Right lung (tissue), 5 donors: ENCODE results near the gene STRC. TPM values are rescaled to one million over a fixed set of nuclear protein-coding genes. Genes with fewer than 3 reads are reported as not detected.
"Not testable (repeated sequence)": the region's sequence is repeated elsewhere in the genome, so short reads cannot be mapped to it uniquely, and the experiment has no call there.

Experiments
- DNase-seq, 2 donors: peaks; one replicate each; pipeline ENCODE4 v3.0.0-alpha.2; 2013
- polyA plus RNA-seq, 5 donors: library from polyadenylated mRNA; unstranded; fragments of 120-200 nt; gene quantifications; one replicate each; pipeline versions ENCODE4 v1.2.1 to v1.2.3, GENCODE V29; 2013; ENCODE audit warnings: inconsistent platforms in 1 of 5, low replicate concordance in 1 of 5; ENCODE audit not compliant: insufficient read length in 5 of 5, insufficient read depth in 1 of 5

The STRC gene
- polyA plus RNA-seq, 5 donors: 0.58 to 1.9 (median 0.73) TPM

DNA sequence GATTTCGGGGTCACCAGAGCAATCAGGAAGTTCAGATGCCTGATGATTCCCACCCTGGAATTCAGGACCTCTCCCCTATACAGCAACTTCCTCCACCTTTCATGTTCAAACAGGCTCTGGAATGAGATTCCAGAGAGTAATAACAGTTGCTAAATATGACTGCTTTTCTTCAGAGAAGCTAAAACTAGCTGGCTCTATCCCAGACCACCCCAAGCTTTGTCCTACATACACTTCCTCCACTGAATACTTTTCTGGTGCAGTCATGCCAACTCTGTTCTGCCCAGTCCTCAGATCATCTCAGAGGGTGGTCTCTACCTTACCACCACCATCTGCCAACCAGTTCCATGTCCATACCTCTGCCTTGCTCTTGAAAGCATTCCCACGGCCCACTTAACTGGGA lies 52.0 kb downstream of the STRC start:
- DNase-seq: not testable (repeated sequence)

DNA sequence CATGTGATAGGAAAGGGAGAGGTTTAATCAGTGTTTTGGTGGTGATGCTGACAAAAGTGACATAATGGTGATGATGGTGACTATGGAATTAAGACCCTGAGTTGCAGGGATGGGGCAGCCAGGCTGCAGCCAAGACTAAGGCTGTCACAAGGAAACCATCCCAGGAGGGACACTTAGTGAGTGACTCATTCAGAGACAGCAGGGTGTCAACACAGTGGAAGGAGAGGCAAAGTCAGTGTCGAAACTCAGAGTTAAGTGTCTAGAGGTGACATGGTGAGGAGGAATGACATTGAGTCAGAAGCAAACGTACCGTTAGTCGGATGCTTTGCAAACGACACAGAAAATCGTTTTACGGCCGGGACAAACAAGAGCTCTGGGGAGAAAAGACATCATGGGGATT lies 54.8 kb downstream of the STRC start:
- DNase-seq: not testable (repeated sequence)

- DNase-seq: not testable (repeated sequence)
Measured at GRCh38 chr15:43562753-43563152, 55.8 kb downstream of the STRC start.

DNA sequence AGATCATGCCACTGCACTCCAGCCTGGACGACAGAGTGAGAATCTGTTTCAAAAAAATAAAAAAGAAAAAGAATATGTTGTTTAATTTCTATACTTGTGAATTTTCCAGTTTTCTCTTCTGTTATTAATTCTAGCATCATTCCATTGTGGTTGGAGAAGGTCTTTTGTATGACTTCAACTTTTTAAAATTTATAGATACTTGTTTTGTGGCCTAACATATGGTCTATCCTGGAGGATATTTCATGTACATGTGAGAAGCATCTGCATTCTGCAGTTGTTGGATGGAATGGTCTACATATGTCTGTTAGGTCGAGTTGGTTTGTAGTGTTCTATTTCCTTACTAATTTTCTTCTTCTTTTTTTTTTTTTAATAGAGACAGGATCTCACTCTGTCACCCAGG lies 65.6 kb downstream of the STRC start:
- DNase-seq: no peak

- no peak for DNase-seq
Measured at GRCh38 chr15:43552256-43552655, 66.3 kb downstream of the STRC start.

- no peak for DNase-seq
Measured at GRCh38 chr15:43550527-43551363, 67.9 kb downstream of the STRC start.

Other genes starting within 250 kb of the STRC start
- gene ZSCAN29, start 247.8 kb downstream of the STRC start, polyA plus RNA-seq: 10 to 100 TPM; 23.9 to 33.9 (median 31.9) TPM
- 10 to 100 TPM; 24.9 to 30.4 (median 29.1) TPM for gene TUBGCP4, start 247.7 kb downstream of the STRC start, polyA plus RNA-seq
- gene TP53BP1, start 125.6 kb downstream of the STRC start, polyA plus RNA-seq: 100 to 1,000 TPM in 1 of 5 donors, 10 to 100 TPM in 4; 58.3 to 104 (median 93.1) TPM
- gene MAP1A, start 101.2 kb downstream of the STRC start, polyA plus RNA-seq: 1 to 10 TPM; 5.8 to 9.3 (median 7.4) TPM
- gene PPIP5K1, start 28.6 kb downstream of the STRC start, polyA plus RNA-seq: 10 to 100 TPM; 17.7 to 27.6 (median 25.6) TPM
- gene CKMT1B, start 24.8 kb downstream of the STRC start, polyA plus RNA-seq: under 1 TPM in 4 of 5 donors, not detected in 1; 0.26 to 0.68 (median 0.49) TPM
- 10 to 100 TPM in 1 of 5 donors, 1 to 10 TPM in 4; 7.7 to 13.2 (median 8.6) TPM for gene CATSPER2, start 30.0 kb upstream of the STRC start, polyA plus RNA-seq
- gene CKMT1A, start 75.1 kb upstream of the STRC start, polyA plus RNA-seq: under 1 TPM in 4 of 5 donors, not detected in 1; 0.12 to 0.67 (median 0.34) TPM
- 100 to 1,000 TPM; 462 to 618 (median 488) TPM for gene PDIA3, start 127.6 kb upstream of the STRC start, polyA plus RNA-seq
- gene ELL3, start 158.2 kb upstream of the STRC start, polyA plus RNA-seq: 1 to 10 TPM; 5.7 to 8.4 (median 6.9) TPM
- gene SERF2, start 173.5 kb upstream of the STRC start, polyA plus RNA-seq: 100 to 1,000 TPM; 468 to 762 (median 572) TPM
- under 1 TPM in 1 of 5 donors, not detected in 4; 0.87 TPM for gene SERINC4, start 181.4 kb upstream of the STRC start, polyA plus RNA-seq
- gene HYPK, start 181.8 kb upstream of the STRC start, polyA plus RNA-seq: 10 to 100 TPM in 3 of 5 donors, 1 to 10 TPM in 2; 6.2 to 16.2 (median 12.3) TPM
- 10 to 100 TPM; 47.5 to 59.5 (median 53.9) TPM for gene MFAP1, start 205.9 kb upstream of the STRC start, polyA plus RNA-seq
- 10 to 100 TPM; 13.2 to 22.2 (median 16.4) TPM for gene WDR76, start 208.2 kb upstream of the STRC start, polyA plus RNA-seq